ENCODE results near the gene VPS4B. TPM values are rescaled to one million over a fixed set of nuclear protein-coding genes. Genes with fewer than 3 reads are reported as not detected.

Gene VPS4B
- polyA plus RNA-seq, 1 donor from 2014 or later = 30.5 TPM

DNA sequence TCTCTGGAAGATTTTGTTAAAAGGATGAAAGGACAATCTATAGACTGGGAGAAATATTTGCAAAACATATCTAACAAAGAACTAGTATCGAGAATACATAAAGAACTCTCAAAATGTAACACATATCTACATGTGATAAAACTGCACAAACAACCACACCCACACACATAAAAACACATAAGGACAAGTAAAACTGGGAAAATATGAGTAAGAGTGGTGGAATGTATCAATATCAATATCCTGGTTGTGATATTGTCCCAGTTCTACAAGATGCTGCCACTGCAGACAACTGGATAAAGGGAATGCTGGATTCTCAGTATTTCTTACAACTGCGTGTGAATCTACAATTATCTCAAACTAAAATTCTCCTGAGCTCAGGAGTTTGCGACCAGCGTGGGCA is 9.3 kb downstream of the VPS4B start:
- H2AFZ ChIP-seq (ENCODE audit: low read depth, low read length) = no peak overlapping the region
- H3K36me3 ChIP-seq (ENCODE audit: insufficient read depth, low read length) = no peaks in the 10 kb centered on the region
- no peaks in the 10 kb centered on the region for H3K27me3 ChIP-seq (ENCODE audit: insufficient read depth, low read depth, low read length)
- no peaks in the 10 kb centered on the region for H3K9me2 ChIP-seq (ENCODE audit: insufficient read depth, low read length)
- H3K9ac ChIP-seq (ENCODE audit: low read length) = no peak overlapping the region
- no peak overlapping the region for H3K27ac ChIP-seq (ENCODE audit: low read length)
- H3K4me3 ChIP-seq (ENCODE audit: low read length) = no peak overlapping the region
- TF ChIP-seq TAF1 (IDR thresholded peaks at IDR 0.05; ENCODE audit: low read depth) (no peak), POLR2AphosphoS5 (IDR thresholded peaks at IDR 0.05) (no peak), REST (IDR thresholded peaks at IDR 0.05; ENCODE audit: borderline replicate concordance) (no peak), SMC3 (conservative IDR thresholded peaks at IDR 0.05; ENCODE audit: poor library complexity) (no peak), EZH2 (IDR thresholded peaks at IDR 0.05; ENCODE audit: borderline replicate concordance, insufficient read depth, low read length, poor library complexity, severe bottlenecking) (no peak), RAD21 (conservative IDR thresholded peaks at IDR 0.05) (no peak), MXI1 (conservative IDR thresholded peaks at IDR 0.05; ENCODE audit: poor library complexity, severe bottlenecking) (no peak), EP300 (conservative IDR thresholded peaks at IDR 0.05; ENCODE audit: poor library complexity, severe bottlenecking) (no peak)
- TF ChIP-seq, protein P1, sequence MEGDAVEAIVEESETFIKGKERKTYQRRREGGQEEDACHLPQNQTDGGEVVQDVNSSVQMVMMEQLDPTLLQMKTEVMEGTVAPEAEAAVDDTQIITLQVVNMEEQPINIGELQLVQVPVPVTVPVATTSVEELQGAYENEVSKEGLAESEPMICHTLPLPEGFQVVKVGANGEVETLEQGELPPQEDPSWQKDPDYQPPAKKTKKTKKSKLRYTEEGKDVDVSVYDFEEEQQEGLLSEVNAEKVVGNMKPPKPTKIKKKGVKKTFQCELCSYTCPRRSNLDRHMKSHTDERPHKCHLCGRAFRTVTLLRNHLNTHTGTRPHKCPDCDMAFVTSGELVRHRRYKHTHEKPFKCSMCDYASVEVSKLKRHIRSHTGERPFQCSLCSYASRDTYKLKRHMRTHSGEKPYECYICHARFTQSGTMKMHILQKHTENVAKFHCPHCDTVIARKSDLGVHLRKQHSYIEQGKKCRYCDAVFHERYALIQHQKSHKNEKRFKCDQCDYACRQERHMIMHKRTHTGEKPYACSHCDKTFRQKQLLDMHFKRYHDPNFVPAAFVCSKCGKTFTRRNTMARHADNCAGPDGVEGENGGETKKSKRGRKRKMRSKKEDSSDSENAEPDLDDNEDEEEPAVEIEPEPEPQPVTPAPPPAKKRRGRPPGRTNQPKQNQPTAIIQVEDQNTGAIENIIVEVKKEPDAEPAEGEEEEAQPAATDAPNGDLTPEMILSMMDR (IDR thresholded peaks at IDR 0.05; ENCODE audit: poor library complexity, severe bottlenecking) = no peak
- H3K9me3 ChIP-seq (ENCODE audit: low read length) = no peaks in the 10 kb centered on the region
- H4K20me1 ChIP-seq (ENCODE audit: insufficient read depth) = no peaks in the 10 kb centered on the region
- H3K79me2 ChIP-seq (replicated peaks; ENCODE audit: insufficient read depth, low read length) = peaks cover 33% of the 10 kb centered on the region
- no peak overlapping the region for H3K4me2 ChIP-seq (ENCODE audit: low read length)
- no peaks in the 10 kb centered on the region for H3F3A ChIP-seq (ENCODE audit: insufficient read depth, low read length, poor library complexity, severe bottlenecking)

DNA sequence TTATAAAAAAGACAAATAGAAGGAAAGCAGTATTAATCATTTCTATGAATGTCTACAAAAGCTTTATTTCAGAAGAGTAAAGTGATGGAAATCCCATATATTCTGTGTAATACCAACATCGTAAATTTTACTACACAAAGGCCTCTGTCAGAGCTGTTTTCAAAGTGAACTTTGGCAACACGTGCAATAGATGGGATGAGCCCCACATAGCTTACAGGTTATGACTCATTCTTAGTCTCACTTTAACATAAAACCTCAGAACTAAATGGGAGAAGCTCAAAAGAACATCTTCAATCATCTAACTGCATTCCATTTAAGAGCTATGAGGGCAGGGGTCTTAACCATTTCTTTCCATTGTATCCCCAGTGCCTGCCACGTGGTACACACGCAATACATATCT is 11.5 kb downstream of the VPS4B start:
- no peak overlapping the region for H3K4me2 ChIP-seq (ENCODE audit: low read length)
- no peaks in the 10 kb centered on the region for H3K9me3 ChIP-seq (ENCODE audit: low read length)
- H3F3A ChIP-seq (ENCODE audit: insufficient read depth, low read length, poor library complexity, severe bottlenecking) = no peaks in the 10 kb centered on the region
- H3K9me2 ChIP-seq (ENCODE audit: insufficient read depth, low read length) = no peaks in the 10 kb centered on the region
- H3K4me3 ChIP-seq (ENCODE audit: low read length) = no peak overlapping the region
- no peaks in the 10 kb centered on the region for H3K36me3 ChIP-seq (ENCODE audit: insufficient read depth, low read length)
- TF ChIP-seq REST (IDR thresholded peaks at IDR 0.05; ENCODE audit: borderline replicate concordance) = no peak
- TF ChIP-seq EZH2 (IDR thresholded peaks at IDR 0.05; ENCODE audit: borderline replicate concordance, insufficient read depth, low read length, poor library complexity, severe bottlenecking) = no peak
- TF ChIP-seq TAF1 (IDR thresholded peaks at IDR 0.05; ENCODE audit: low read depth) = no peak
- TF ChIP-seq POLR2AphosphoS5 (IDR thresholded peaks at IDR 0.05) = no peak
- TF ChIP-seq, protein P1 (IDR thresholded peaks at IDR 0.05; ENCODE audit: poor library complexity, severe bottlenecking) = no peak
- no peak for TF ChIP-seq EP300 (conservative IDR thresholded peaks at IDR 0.05; ENCODE audit: poor library complexity, severe bottlenecking)
- no peak for TF ChIP-seq MXI1 (conservative IDR thresholded peaks at IDR 0.05; ENCODE audit: poor library complexity, severe bottlenecking)
- no peak for TF ChIP-seq RAD21 (conservative IDR thresholded peaks at IDR 0.05)
- no peak for TF ChIP-seq SMC3 (conservative IDR thresholded peaks at IDR 0.05; ENCODE audit: poor library complexity)
- no peak overlapping the region for H2AFZ ChIP-seq (ENCODE audit: low read depth, low read length)
- H4K20me1 ChIP-seq (ENCODE audit: insufficient read depth) = no peaks in the 10 kb centered on the region
- H3K27me3 ChIP-seq (ENCODE audit: insufficient read depth, low read depth, low read length) = no peaks in the 10 kb centered on the region
- no peak overlapping the region for H3K9ac ChIP-seq (ENCODE audit: low read length)
- H3K27ac ChIP-seq (ENCODE audit: low read length) = no peak overlapping the region
- peaks cover 22% of the 10 kb centered on the region for H3K79me2 ChIP-seq (replicated peaks; ENCODE audit: insufficient read depth, low read length)

Measured in neural cell (in vitro differentiated cells).